A673 (cell line): ENCODE results near the gene PRKCQ.
"Not testable (repeated sequence)": the region's sequence is repeated elsewhere in the genome, so short reads cannot be mapped to it uniquely, and the experiment has no call there.

Source experiments
- EZH2 ChIP-seq: fragments of 200-600 bp; sonication (generic); IDR thresholded peaks from 2 replicates; pipeline ENCODE4 v1.6.1; 2017; ENCODE audit warnings: borderline replicate concordance, low read depth, mild to moderate bottlenecking, mixed read lengths, antibody characterized with exemption, low read length; ENCODE audit not compliant: poor library complexity, severe bottlenecking
- TF ChIP-seq, protein P1 (sequence below): fragments of 300-800, 200-600 bp; sonication (generic); conservative IDR thresholded peaks from 2 replicates; pipeline ENCODE4 v1.5.1; 2017; ENCODE audit warnings: low read depth, mild to moderate bottlenecking, antibody characterized with exemption, low read length, moderate library complexity, mixed read lengths

- TF ChIP-seq, protein P1, sequence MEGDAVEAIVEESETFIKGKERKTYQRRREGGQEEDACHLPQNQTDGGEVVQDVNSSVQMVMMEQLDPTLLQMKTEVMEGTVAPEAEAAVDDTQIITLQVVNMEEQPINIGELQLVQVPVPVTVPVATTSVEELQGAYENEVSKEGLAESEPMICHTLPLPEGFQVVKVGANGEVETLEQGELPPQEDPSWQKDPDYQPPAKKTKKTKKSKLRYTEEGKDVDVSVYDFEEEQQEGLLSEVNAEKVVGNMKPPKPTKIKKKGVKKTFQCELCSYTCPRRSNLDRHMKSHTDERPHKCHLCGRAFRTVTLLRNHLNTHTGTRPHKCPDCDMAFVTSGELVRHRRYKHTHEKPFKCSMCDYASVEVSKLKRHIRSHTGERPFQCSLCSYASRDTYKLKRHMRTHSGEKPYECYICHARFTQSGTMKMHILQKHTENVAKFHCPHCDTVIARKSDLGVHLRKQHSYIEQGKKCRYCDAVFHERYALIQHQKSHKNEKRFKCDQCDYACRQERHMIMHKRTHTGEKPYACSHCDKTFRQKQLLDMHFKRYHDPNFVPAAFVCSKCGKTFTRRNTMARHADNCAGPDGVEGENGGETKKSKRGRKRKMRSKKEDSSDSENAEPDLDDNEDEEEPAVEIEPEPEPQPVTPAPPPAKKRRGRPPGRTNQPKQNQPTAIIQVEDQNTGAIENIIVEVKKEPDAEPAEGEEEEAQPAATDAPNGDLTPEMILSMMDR = not testable (repeated sequence)
- TF ChIP-seq EZH2 = not testable (repeated sequence)
Observed at GRCh38 chr10:6582913-6583312, 2.8 kb upstream of the PRKCQ start.
